ENCODE results near the gene CALCOCO1.

DNA sequence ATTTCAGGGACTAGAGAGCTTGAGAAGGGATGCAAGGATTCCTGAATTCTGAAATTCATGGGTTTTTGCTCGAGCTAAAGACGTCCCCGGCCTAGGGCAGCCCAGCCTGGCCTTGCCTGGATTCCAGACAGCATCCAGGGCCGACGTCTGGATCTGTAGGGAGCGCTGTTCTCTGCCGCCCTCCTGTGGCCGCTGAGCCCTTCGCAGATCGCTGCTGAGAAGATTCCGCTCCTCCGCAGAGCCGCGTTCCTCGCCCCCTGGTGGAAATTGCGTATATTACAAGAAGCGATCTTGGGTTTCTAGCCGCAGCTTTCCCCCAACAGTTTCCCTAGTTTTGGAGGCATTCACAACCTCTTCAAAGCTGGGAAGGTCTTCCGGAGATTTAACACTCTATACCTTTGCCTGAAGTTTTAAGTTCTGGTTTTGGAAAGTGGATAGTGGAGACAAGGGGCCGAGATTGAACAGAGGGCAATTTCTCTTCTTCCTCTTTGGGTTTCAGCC is 19.4 kb upstream of the CALCOCO1 start:
- no peak for TF ChIP-seq POLR2A (IDR thresholded peaks at IDR 0.05)
- TF ChIP-seq, protein P1, sequence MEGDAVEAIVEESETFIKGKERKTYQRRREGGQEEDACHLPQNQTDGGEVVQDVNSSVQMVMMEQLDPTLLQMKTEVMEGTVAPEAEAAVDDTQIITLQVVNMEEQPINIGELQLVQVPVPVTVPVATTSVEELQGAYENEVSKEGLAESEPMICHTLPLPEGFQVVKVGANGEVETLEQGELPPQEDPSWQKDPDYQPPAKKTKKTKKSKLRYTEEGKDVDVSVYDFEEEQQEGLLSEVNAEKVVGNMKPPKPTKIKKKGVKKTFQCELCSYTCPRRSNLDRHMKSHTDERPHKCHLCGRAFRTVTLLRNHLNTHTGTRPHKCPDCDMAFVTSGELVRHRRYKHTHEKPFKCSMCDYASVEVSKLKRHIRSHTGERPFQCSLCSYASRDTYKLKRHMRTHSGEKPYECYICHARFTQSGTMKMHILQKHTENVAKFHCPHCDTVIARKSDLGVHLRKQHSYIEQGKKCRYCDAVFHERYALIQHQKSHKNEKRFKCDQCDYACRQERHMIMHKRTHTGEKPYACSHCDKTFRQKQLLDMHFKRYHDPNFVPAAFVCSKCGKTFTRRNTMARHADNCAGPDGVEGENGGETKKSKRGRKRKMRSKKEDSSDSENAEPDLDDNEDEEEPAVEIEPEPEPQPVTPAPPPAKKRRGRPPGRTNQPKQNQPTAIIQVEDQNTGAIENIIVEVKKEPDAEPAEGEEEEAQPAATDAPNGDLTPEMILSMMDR (IDR thresholded peaks at IDR 0.05): peak; percentile 95 to 100 (median 98)

Measured in prostate gland (tissue), 2 donors.